Right hindlimb (tissue), 1 donor: ENCODE measurements around the gene ERFE.

Source experiments
- DNase-seq: peaks from one replicate; pipeline ENCODE4 v3.0.0-alpha.2; 2018

The ERFE gene

DNA sequence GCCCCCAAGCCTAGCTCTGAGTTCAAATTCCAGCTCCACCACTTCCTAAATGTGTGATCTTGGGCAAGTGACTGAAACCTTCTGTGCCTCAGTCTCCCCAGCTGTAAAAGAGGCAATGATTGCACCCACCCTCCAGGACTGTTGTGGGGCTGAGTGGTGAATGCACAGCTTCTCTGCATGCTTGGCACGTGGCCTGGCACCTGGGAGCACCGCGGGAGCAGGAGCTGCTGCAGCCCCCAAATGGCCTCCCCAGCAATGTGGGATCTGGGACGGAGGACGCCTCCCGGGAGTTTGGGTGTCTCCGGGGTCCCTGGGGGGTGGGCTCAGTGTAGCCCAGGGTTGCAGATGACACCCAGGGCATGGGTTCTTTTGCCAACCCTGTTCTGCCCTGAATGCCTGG, 18.7 kb upstream of the ERFE start:
- DNase-seq, result no peak

DNA sequence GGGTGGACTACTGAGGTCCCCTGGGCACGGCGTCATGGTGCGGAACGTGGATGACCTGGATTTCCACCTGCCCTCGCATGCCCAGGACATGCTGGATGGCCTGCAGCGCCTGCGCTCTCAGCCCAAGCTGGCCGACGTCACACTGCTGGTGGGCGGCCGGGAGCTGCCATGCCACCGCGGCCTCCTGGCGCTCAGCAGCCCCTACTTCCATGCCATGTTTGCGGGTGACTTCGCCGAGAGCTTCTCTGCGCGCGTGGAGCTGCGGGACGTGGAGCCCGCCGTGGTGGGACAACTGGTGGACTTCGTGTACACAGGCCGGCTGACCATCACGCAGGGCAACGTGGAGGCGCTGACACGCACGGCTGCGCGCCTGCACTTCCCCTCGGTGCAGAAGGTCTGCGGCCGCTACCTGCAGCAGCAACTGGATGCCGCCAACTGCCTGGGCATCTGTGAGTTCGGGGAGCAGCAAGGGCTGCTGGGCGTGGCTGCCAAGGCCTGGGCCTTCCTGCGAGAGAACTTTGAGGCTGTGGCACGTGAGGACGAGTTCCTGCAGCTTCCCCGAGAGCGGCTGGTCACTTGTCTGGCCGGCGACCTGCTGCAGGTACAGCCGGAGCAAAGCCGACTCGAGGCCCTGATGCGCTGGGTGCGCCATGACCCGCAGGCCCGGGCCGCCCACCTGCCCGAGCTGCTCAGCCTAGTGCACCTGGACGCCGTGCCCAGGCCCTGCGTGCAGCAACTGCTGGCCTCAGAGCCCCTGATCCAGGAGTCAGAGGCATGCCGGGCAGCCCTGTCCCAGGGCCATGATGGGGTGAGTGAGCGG, 17.8 kb upstream of the ERFE start:
- no peak for DNase-seq

DNA sequence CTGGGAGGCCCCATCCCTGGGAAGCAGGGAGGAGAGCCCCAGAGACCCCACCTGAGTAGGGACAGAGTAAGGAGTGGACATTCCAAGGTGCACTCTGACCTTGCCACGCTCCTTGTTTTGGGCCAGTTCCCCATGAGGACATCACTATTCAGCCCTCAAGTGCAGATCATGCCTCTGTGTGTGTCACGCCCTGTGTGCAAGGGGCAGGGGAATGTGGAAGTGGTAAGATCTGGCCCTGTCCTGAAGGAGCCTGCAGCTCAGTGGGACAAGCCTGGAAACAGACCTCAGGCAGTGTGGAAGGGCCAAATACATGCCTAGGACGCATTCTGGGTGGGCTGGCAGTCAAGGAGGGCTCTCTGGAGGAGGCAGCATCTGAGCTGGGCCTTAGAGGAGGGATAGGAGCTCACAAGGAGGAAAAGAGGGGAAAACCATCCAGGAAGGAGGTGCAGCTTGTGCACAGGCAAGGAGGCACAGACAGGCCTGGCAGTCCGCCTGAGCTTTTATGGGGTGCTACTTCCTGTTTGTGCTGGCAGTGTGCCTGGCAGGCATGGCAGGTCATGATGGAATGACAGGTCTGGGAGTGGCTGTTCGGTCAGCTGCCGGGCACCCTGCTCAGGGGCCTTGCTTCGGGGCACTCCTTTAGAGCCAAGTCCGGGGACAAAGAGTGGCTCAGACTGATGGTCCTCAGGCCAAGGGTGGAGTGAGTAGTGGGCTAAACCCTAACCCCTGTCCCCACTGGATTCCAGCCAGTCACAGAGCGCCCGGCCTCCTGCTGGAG, 17.0 kb upstream of the ERFE start:
- DNase-seq, result no peak

DNA sequence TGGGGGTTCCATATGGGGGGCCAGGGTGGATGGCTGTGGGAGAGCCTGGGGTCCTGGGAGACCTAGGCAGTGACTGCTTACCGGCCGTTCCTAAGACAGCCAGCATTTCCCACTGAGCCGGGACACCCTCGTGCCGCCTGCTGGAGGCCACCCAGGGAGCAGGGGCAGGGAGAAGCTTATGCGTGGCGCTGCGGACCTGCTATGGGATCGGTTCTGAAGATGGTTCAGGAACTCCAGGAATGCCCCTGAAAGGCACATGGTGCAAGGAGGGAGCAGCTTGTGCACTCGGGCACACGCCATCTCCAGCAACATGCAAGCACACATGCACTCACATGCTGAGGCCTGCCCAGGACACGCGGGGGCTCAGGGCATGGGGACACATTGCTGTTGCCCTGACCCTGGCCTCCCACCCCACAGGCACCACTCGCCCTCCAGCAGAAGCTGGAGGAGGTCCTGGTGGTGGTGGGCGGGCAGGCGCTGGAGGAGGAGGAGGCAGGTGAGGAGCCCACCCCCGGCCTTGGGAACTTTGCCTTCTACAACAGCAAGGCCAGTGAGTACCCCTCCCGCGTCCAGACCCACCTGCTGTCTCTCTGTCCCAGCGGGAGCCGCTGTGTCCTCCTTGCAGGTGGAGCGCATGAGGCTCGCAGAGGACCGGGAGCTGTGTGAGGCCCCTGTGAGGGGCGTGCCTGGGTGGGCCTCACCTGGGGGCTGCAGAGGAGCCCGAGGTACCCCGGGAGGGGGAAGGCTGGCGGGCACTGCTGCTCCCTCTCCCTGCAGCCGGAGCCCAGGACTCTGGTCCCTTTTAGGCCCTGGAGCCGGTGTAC, 16.2 kb upstream of the ERFE start:
- no peak for DNase-seq

DNA sequence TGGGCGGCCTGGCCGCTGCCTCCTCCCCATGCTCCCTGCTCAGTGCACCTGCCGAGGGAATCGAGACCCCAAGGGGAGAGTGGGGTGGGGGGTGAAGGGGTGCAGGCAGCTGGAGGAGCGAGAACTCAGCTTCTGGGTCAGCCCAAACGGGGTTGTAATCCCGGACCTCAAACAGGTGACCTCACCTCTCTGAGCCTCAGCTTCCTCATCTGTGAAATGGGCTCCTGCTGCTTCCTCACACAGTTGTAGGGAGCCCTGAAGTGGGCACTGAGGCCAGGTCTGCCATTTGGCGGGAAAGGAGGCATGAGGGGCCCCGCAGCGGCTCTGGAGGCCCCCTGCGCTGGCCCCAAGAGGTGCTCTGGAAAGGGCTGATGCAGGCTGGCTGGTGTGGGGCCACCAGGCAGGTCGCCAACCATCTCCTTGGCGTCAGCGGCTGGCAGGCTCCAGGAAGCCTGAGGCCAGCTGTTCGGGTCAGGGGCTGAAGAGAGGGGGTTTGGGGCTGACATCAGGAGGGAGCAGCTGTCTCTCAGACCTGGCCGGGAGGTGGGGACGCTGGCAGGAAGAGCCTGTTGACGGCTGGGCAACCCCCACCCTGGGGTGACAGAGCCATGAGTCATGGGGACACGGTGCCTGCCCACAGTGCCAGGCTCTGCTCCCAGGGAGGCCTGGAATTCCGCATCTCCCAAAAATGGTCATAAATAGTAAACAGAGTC, 15.4 kb upstream of the ERFE start:
- peak; percentile 53 for DNase-seq

DNA sequence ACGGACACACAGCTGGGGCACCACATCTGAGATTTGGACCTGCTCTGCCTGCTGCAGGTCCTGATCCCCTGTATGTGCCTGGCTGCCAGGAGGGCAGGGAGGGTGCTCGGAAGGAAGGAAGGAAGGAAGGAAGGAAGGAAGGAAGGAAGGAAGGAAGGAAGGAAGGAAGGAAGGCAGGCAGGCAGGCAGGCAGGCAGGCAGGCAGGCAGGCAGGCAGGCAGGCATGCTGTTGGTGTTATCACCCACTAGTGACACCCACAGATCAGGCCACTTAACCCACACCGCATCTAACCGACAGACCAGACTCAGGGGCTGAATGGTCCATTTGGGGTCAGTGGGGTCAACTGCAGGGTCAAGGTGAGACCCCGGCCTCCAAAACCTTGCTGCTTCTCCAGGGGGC, 14.5 kb upstream of the ERFE start:
- DNase-seq, result no peak

DNA sequence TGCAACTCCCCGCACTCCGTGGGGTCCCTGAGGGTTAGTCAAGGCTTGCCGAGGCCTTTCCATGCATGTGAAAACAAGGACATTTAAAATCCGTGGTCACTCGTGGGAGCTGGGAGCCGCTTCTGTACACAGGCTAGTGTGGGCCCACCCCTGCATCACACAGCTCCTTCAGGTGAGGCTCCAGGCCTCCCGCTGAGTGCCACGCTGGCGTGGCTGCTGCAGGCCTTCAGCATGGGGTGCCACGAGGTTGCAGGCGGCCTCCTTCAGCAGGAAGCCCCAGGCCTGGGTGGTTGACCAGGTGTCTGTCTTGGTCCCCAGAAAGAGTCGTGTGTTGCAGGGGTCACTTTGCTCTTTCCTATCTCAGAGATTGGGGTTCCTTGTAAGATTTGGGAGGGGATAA, 13.7 kb upstream of the ERFE start:
- no peak for DNase-seq

DNA sequence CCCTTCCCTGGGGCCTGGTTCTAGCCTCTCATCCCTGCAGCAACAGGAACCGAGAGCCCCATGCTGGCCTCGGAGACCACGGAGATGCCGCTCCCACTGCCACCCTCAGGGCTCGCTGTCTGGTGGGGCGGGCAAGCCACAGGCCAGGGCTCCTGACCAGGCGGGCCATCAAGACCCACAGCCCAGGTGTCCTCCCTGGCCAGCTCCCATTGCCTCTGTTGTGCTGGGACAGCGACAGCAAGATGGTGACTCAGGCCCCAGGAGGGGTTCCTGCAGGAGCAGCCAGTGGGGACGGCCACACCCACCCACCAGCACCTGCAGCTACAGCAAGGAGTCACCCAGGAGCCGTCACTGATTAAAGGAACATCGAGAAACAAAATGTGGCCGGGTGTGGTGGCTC, 12.9 kb upstream of the ERFE start:
- no peak for DNase-seq

DNA sequence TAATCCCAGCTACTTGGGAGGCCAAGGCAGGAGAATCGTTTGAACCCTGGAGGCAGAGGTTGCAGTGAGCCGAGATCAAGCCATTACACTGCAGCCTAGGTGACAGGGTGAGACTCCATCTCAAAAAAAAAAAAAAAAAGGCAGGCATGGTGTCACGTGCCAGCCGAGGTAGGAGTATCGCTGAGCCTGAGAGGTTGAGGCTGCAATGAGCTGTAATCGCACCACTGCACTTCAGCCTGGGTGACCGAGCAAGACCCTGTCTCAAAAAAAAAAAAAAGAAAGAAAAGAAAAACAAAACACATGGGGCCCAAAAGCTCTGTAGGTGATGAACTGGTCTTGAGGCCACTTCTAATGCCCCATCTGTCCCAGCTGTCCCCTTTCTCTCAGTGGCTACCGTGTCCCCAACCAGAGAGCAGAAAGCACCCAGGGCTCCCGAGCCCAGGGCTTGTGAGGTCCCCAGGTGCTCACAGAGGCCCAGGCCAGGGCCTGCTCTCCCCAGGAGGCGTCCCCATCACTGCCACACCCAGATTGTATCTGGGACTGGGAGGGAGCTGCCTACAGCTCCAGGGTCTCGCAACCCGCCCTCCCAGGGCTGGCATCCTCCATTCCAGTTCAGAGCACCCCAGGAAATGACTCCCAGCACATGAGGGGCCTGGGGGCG, 11.8 kb upstream of the ERFE start:
- DNase-seq, result no peak

DNA sequence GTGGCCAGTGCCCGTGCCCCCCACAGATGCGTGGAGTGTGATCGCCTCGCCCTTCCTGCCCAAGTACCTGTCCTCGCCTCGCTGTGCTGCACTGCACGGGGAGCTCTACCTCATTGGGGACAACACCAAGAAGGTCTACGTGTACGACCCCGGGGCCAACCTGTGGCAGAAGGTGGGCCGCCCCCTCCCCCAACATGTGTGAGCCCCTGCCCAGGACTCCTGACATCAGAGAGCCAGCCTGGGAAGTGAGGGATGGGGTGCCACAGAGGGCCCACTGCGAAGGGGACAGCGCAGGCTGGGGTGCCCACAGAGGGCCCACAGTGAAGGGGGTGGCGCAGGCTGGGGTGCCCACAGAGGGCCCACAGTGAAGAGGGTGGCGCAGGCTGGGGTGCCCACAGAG, 9.8 kb upstream of the ERFE start:
- no peak for DNase-seq

DNA sequence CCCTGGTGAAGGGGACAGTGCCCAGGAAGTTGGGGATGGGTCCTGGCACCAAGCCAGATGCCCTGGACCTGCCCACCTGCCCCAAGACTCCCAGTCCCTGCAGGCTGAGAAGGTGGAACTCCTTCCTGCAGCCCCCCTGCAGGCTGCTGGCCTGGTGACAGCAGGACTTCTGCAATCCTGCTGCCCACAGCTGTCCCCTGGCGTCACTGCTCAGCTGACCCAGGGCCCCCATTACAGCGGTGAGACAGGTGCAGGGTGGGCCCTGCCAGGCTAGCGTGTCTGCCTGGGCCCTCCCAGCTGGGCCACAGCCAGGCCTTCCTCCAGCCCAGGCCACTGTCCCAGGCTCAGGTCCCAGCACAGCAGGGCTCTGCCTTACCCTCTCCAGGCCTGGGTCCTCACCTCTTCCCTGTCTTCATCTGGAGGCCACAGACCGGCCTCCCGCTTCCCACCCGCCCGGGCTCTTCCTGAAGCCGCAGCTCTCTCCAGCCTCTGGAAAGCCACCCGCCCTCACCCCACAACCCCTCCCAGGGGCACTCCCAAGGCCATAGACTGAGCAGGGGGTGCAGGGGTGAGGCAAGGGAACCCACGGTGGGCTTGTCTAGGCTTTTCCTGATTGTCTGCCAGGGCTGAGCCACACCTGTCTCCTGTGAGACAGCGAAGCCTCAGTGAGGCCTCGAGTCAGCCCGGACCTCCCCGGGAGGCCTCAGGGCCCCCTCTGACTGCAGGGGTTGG, 8.8 kb upstream of the ERFE start:
- peak; percentile 81 for DNase-seq

DNA sequence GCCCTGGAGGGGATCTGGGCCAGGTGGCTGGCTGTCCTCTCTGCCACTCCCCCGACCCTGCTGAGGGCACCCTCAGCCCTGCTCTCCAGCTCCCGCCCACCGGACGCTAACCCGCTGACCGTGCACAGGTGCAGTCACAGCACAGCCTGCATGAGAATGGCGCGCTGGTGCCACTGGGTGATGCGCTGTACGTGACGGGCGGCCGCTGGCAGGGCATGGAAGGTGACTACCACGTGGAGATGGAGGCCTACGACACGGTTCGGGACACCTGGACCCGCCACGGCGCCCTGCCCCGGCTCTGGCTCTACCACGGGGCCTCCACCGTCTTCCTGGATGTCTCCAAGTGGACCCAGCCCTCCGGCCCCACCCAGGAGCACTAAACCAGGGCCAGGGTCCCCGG, 8.1 kb upstream of the ERFE start:
- DNase-seq, result no peak

DNA sequence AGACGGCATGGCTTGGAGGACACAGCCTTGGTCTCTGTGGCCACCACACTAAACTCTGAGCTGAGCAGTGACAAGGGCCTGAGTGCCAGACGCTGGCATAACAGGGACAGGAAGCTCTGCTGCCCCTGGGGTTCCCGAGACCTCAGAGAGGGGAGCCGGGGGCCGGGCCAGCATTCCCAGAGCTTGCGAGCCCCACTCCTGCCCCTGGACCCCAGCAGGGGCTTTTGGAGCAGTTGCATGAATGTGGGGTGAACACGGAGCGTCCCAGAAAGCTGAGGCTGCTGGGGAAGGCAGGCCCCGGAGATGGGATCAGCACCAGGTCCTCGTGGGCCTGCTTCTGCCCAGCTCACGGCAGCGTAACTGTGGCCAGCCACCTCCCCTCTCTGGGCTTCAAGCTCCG, 7.6 kb upstream of the ERFE start:
- DNase-seq, result no peak

DNA sequence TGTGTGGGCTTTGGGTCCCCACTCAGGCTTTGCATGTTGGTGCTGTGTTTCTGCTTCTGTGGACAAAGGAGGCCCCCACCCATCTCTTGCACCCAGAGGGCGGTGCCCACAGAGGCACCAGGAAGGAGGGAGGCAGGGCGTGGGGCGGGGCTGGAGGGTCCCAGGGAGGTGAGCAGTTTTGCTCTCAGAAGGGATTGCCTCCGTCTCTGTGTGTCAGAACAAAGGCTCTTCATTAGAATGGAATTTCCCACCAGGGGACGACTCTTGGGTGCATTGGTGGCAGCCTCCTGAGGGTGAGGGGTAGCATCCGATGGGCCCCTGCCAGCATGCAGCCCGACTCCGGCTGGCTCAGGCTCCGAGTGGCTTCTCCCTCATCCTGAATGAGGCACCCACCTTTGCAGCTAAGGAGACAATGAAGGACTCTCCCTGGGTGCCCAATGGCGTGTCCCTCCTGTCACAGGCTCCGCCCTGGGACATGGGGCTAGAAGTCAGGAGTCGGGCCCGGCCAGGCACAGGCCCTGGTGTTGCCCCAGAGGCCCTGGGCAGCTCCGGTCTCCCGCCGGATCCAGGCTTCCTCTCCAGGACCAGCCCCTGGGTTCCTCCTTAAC, 7.0 kb upstream of the ERFE start:
- DNase-seq, result no peak

DNA sequence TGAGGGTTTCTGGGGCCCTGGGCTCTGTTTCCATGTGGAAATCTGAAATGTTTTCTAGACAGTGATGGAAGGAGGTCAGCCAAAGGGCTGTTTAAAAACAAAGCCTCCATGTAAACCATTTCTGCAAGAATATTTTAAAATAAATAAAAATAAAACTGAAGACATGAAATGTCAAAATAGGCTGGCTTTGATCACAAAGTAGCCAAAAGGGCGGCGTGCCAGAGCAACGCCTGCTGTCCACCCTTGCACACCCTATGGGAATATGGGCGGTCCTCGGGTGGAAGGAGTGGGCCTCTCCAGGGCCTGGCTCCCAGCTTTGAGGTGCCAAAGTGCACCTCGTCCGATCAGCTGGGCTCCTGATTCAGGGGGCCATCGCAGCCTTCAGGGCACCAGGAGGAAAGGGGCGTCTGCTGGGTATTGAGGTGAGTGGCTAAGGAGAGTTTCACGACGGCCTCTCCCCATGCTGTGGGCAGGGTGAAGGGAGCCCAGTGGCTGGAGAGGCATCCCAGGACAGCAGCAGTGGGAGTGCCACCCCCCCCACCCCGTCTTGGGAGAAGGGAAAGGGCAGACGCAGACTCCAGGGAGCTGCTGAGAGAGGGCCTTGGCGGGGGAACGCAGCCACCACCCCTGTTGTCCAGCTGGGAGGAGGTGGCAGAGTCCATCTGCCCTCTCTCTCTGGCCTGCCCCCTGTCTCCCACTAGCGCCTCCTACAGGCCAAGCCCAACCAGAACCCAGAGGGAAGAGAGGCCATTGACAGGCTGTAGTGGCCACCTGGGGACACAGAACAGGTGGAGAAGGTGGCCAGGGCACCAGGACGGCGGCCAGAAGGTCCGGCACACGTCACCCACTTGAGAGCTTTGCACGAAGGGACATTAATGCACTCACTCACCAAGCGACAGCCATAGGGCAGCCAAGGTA, 5.7 kb upstream of the ERFE start:
- no peak for DNase-seq

DNA sequence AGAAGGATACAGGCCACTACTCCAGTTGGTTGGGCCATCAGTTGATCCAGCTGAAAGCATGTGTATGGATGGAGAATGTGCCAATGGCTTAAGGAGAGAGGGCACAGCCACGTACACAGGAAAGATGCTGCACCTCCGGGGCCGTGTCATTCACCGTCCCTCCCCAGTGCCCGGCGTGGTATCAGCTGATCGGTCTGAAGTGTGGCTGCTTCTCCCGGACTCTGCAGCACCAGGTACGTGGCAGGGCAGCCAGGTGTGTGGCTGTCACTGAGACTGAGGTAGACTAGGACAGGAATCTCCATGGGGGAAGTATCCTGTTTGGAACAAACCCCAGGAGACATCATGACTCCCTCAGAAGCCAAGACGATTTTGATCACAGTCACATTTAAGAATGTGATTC, 4.2 kb upstream of the ERFE start:
- DNase-seq, result no peak

DNA sequence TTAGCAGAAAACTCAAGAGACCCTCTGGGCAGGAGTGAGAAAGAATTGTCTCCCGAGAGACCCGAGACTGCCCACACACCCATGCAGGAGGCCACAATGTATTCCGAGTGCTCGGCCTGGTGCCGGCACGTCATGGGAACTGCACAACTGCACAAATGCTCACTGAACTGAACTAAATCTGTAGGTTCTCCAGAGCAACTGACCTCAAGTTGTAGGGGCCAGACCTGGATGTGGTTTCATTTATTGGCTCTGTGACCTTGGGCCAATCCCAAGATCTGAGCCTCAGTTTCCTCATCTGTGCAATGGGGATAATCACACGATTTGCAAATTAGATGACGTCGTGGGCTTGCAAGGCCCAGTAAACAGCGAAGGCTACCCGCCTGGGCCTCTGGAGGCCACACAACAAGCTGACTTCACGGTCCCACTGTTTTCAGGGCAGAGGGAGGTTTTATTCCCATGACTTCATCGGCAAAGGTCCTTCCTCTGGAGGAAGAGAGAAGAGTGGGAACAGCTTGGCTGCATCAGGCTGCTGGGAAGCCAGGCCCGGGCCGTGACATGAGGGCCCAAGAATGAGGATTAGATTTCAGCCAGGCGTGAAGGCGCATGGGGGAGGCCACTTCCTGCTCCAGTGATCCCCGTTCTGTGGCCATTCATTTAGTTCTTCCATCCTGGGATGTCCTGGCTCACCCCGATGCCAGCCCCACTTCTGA, 3.6 kb upstream of the ERFE start:
- DNase-seq, result peak; percentile 72

DNA sequence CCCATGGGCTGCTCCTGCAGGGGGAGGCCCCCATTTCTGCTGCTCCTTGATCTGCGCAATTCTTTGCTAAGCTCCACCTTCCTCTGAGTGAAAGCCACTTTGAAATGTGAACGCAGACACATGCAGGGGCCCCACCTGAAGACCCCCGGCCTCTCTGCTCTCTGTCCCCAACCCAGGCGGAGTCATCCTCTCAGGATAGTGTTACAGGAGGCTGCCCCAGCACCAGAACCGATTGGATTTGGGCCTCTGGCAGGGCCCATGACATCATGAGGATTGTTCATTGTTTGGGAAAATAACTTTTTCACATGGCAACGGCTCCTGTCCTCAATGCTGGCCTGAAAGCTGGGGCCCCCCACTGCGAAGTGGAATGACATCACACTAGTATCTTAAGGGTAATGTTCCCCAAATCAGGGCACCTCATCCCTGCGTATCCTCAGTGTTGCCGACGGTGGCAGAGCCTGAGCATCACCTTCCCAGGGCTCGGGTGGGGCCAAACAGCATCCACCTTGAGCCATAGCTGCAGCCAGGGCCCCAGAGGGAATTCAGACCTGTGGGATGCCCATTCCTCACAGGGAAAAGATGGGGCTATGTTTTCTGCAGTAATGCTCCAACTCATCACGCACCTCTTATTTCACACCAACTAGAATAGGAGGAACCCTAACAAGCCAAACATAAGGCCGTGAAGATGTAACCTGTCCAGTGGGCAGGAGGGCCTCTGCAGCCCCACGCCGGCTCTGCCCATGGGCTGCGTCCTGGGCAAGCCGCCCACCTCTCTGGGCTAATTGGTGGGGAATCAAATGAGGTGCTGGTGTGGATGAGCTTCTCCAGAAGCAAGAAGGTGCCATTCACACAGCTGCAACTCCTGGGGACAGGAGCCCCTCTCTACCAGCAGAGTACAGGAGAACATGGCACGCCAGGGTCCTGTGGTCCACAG, 2.7 kb upstream of the ERFE start:
- peak; percentile 22 for DNase-seq
